GM12872 (cell line): Measurements from ENCODE around the gene KCNK3.

Experiments used
- CTCF ChIP-seq: IDR thresholded peaks from 3 replicates; pipeline ENCODE4 v1.5.1; 2011; ENCODE audit warnings: low read depth, mild to moderate bottlenecking, low read length, moderate library complexity; ENCODE audit not compliant: insufficient read depth

The KCNK3 gene

GRCh38 chr2:26768759-26769088 is 76.2 kb downstream of the KCNK3 start:
- no peak for TF ChIP-seq CTCF

GRCh38 chr2:26769089-26769761 is 76.7 kb downstream of the KCNK3 start:
- TF ChIP-seq CTCF = no peak

- TF ChIP-seq CTCF = peak; percentile 61
These were observed 78.6 kb downstream of the KCNK3 start for GRCh38 chr2:26770986-26771586.

- no peak for TF ChIP-seq CTCF
These were observed 79.8 kb downstream of the KCNK3 start for GRCh38 chr2:26772064-26773001.

- TF ChIP-seq CTCF = no peak
These were observed 83.8 kb downstream of the KCNK3 start for GRCh38 chr2:26776195-26776800.

- no peak for TF ChIP-seq CTCF
These were observed 85.6 kb downstream of the KCNK3 start for GRCh38 chr2:26778098-26778497.

GRCh38 chr2:26778507-26778906 is 86.0 kb downstream of the KCNK3 start:
- no peak for TF ChIP-seq CTCF
